ENCODE data around the gene SCD. TPM values are rescaled to one million over a fixed set of nuclear protein-coding genes. Genes with fewer than 3 reads are reported as not detected.

SCD gene
- total RNA-seq, 1 donor from 2014 or later, result 81.4 TPM

GRCh38 chr10:100330079-100330478 lies 17.0 kb upstream of the SCD start, which contains the start of gene PKD2L1:
TSS of gene PKD2L1 (minus strand) at chr10:100330228. CDS start at chr10:100330103, 125 bp downstream.
- Mint-ChIP-seq H3K4me3 (ENCODE audit: unreplicated experiment) (no peak within 1 kb of the TSS), H3K27me3 (ENCODE audit: unreplicated experiment) (peaks cover 93% of the 10 kb centered on the region), H3K9me3 (ENCODE audit: unreplicated experiment) (no peaks in the 10 kb centered on the region), H3K36me3 (ENCODE audit: unreplicated experiment) (no peaks in the 10 kb centered on the region), H3K27ac (ENCODE audit: unreplicated experiment) (no peak within 1 kb of the TSS), H3K4me1 (ENCODE audit: unreplicated experiment) (no peaks in the 10 kb centered on the region)
- TF ChIP-seq, protein P1, sequence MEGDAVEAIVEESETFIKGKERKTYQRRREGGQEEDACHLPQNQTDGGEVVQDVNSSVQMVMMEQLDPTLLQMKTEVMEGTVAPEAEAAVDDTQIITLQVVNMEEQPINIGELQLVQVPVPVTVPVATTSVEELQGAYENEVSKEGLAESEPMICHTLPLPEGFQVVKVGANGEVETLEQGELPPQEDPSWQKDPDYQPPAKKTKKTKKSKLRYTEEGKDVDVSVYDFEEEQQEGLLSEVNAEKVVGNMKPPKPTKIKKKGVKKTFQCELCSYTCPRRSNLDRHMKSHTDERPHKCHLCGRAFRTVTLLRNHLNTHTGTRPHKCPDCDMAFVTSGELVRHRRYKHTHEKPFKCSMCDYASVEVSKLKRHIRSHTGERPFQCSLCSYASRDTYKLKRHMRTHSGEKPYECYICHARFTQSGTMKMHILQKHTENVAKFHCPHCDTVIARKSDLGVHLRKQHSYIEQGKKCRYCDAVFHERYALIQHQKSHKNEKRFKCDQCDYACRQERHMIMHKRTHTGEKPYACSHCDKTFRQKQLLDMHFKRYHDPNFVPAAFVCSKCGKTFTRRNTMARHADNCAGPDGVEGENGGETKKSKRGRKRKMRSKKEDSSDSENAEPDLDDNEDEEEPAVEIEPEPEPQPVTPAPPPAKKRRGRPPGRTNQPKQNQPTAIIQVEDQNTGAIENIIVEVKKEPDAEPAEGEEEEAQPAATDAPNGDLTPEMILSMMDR (IDR thresholded peaks at IDR 0.05), result no peak
- DNase-seq (ENCODE audit: extremely low spot score, unreplicated experiment), result no peak

DNA sequence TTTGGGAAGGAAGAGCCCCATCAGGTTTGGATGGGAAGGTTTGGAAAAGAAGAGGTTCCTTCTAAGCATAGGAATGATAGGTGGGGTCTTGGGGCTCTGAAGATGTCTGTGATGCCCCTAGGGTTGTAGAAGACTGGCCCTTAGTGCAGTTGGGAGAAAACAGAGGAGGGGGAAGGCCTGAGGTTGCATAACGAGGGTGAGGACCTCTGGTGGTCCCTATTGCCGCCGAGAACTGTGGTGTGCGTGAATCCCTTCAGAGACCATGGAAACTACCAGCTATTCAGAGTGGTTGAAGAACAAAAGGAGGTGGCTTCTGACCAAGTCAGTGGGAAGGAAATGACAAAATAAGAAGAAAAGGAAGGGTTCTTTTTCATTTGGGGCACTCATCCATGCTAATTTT lies 13.9 kb upstream of the SCD start:
- Mint-ChIP-seq H3K27me3 (ENCODE audit: unreplicated experiment) (peaks cover 66% of the 10 kb centered on the region), H3K27ac (ENCODE audit: unreplicated experiment) (no peak overlapping the region), H3K36me3 (ENCODE audit: unreplicated experiment) (no peaks in the 10 kb centered on the region)

DNA sequence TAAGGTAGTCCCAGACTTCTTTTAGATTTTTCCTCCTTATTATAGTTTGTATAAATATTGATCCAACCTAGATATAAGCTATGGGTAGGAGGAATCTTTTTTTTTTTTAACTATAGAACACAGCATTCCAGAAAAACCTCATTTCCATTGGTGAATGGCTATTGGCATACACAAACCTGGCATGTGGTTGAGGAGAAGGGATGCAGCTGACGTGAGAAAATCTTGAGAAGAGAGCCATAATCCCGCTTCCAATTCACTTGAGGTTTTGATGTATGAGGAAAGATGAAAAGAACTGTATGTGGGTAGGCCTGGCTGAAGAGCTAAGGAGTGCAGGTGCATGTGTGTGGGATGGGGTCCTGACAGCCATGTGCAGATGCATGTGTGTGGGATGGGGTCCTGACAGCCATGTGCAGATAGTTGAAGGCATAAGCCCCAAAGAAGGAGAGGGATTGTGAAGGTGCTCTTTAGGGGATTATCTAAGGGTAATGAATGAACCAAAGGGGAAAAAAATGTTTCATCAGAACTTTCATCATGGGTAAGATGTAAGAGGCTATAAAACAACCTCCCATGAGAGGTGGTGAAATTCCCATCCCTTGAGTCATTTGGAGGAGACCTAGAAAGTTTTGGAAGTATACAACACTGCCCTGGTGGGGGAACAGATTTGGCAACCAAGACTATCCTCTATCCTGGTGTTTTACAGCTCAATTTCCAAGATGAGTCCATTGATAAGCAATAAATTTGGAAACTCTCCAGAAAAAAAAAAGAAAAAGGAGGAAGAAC lies 13.2 kb upstream of the SCD start:
- Mint-ChIP-seq H3K36me3 (ENCODE audit: unreplicated experiment) (no peaks in the 10 kb centered on the region), H3K27me3 (ENCODE audit: unreplicated experiment) (peaks cover 60% of the 10 kb centered on the region), H3K4me3 (ENCODE audit: unreplicated experiment) (no peak overlapping the region), H3K27ac (ENCODE audit: unreplicated experiment) (no peak overlapping the region), H3K9me3 (ENCODE audit: unreplicated experiment) (no peaks in the 10 kb centered on the region), H3K4me1 (ENCODE audit: unreplicated experiment) (no peaks in the 10 kb centered on the region)
- DNase-seq (ENCODE audit: extremely low spot score, unreplicated experiment), result no peak
- TF ChIP-seq, protein P1 (IDR thresholded peaks at IDR 0.05), result no peak

More for the DNA sequence above, 13.9 kb upstream of the SCD start:
- TF ChIP-seq, protein P1 (IDR thresholded peaks at IDR 0.05), result no peak
- Mint-ChIP-seq H3K9me3 (ENCODE audit: unreplicated experiment) (no peaks in the 10 kb centered on the region), H3K4me3 (ENCODE audit: unreplicated experiment) (no peak overlapping the region), H3K4me1 (ENCODE audit: unreplicated experiment) (no peaks in the 10 kb centered on the region)
- no peak for DNase-seq (ENCODE audit: extremely low spot score, unreplicated experiment)

GRCh38 chr10:100334762-100335161 lies 12.3 kb upstream of the SCD start:
- H3K36me3 Mint-ChIP-seq (ENCODE audit: unreplicated experiment), result no peaks in the 10 kb centered on the region
- H3K27me3 Mint-ChIP-seq (ENCODE audit: unreplicated experiment), result peaks cover 52% of the 10 kb centered on the region
- DNase-seq (ENCODE audit: extremely low spot score, unreplicated experiment), result no peak
- no peaks in the 10 kb centered on the region for H3K9me3 Mint-ChIP-seq (ENCODE audit: unreplicated experiment)
- H3K27ac Mint-ChIP-seq (ENCODE audit: unreplicated experiment), result no peak overlapping the region
- H3K4me3 Mint-ChIP-seq (ENCODE audit: unreplicated experiment), result no peak overlapping the region
- TF ChIP-seq, protein P1 (IDR thresholded peaks at IDR 0.05), result no peak
- H3K4me1 Mint-ChIP-seq (ENCODE audit: unreplicated experiment), result no peaks in the 10 kb centered on the region

GRCh38 chr10:100338434-100339036 lies 8.5 kb upstream of the SCD start:
- no peaks in the 10 kb centered on the region for H3K9me3 Mint-ChIP-seq (ENCODE audit: unreplicated experiment)
- TF ChIP-seq, protein P1 (IDR thresholded peaks at IDR 0.05), result peak; percentile 94
- peaks cover 18% of the 10 kb centered on the region for H3K4me1 Mint-ChIP-seq (ENCODE audit: unreplicated experiment)
- H3K27ac Mint-ChIP-seq (ENCODE audit: unreplicated experiment), result no peak overlapping the region
- no peaks in the 10 kb centered on the region for H3K36me3 Mint-ChIP-seq (ENCODE audit: unreplicated experiment)
- H3K27me3 Mint-ChIP-seq (ENCODE audit: unreplicated experiment), result peaks cover 21% of the 10 kb centered on the region
- no peak overlapping the region for H3K4me3 Mint-ChIP-seq (ENCODE audit: unreplicated experiment)
- peak; percentile 90 for DNase-seq (ENCODE audit: extremely low spot score, unreplicated experiment)

All from osteocyte (in vitro differentiated cells).